Loucy (cell line): Measurements from ENCODE around the gene HOMER1.

Experiments
- H2AFZ ChIP-seq: fragments of 200-600 bp; sonication (generic); 2 replicates; pipeline ENCODE4 v1.6.0; 2016; ENCODE audit warnings: antibody characterized with exemption, mild to moderate bottlenecking, low read length, moderate library complexity
- H3F3A ChIP-seq: fragments of 200-600 bp; 2 replicates; pipeline ENCODE4 v1.6.0; 2016; ENCODE audit warnings: antibody characterized with exemption, low read depth, mild to moderate bottlenecking
- H3K27me3 ChIP-seq: fragments of 200-600 bp; sonication (generic); 2 replicates; pipeline ENCODE4 v1.6.1; 2014; ENCODE audit warnings: low read length, mild to moderate bottlenecking; ENCODE audit not compliant: insufficient read depth, poor library complexity, severe bottlenecking
- H3K36me3 ChIP-seq: fragments of 200-600 bp; sonication (generic); 2 replicates; pipeline ENCODE4 v1.6.1; 2016; ENCODE audit warnings: low read length; ENCODE audit not compliant: insufficient read depth
- H3K4me1 ChIP-seq: fragments of 200-600 bp; sonication (generic); 2 replicates; pipeline ENCODE4 v1.5.1; 2014; ENCODE audit warnings: low read length, mild to moderate bottlenecking; ENCODE audit not compliant: insufficient read depth, poor library complexity, severe bottlenecking
- H3K4me2 ChIP-seq: fragments of 200-600 bp; sonication (generic); 2 replicates; pipeline ENCODE4 v1.6.0; 2014; ENCODE audit warnings: antibody characterized with exemption, low read length, low read depth, mild to moderate bottlenecking; ENCODE audit not compliant: poor library complexity, severe bottlenecking
- H3K4me3 ChIP-seq: fragments of 200-600 bp; sonication (generic); 2 replicates; pipeline ENCODE4 v1.5.1; 2014; ENCODE audit warnings: low read length, mild to moderate bottlenecking, mixed read lengths; ENCODE audit not compliant: poor library complexity, severe bottlenecking
- H3K79me2 ChIP-seq: fragments of 200-600 bp; sonication (generic); 2 replicates; pipeline ENCODE4 v1.6.1; 2014; ENCODE audit warnings: low read length; ENCODE audit not compliant: insufficient read depth
- H3K9ac ChIP-seq: fragments of 200-600 bp; sonication (generic); 2 replicates; pipeline ENCODE4 v1.6.0; 2014; ENCODE audit warnings: mild to moderate bottlenecking, low read depth, low read length, moderate library complexity; ENCODE audit not compliant: poor library complexity, severe bottlenecking
- H3K9me2 ChIP-seq: fragments of 200-600 bp; sonication (generic); replicated peaks from 2 replicates; pipeline ENCODE4 v1.6.1; 2016; ENCODE audit warnings: low read depth, low read length, mixed read lengths
- H3K9me3 ChIP-seq: fragments of 200-600 bp; sonication (generic); 2 replicates; pipeline ENCODE4 v1.6.1; 2014; ENCODE audit warnings: mild to moderate bottlenecking, antibody characterized with exemption, low read length, low read depth; ENCODE audit not compliant: insufficient read depth
- H4K20me1 ChIP-seq: fragments of 200-600 bp; sonication (generic); 2 replicates; pipeline ENCODE4 v1.6.0; 2014; ENCODE audit warnings: antibody characterized with exemption, low read length, mild to moderate bottlenecking; ENCODE audit not compliant: insufficient read depth, poor library complexity, severe bottlenecking
- EZH2phosphoT487 ChIP-seq: fragments of 200-600 bp; IDR thresholded peaks from 2 replicates; pipeline ENCODE4 v1.6.1; 2018; ENCODE audit warnings: antibody characterized with exemption, mild to moderate bottlenecking, moderate library complexity, borderline replicate concordance
- TF ChIP-seq, protein P1 (sequence below): fragments of 200-600 bp; sonication (generic); conservative IDR thresholded peaks from 2 replicates; pipeline ENCODE4 v1.5.1; 2014; ENCODE audit warnings: mild to moderate bottlenecking, antibody characterized with exemption, low read length

Gene HOMER1

DNA sequence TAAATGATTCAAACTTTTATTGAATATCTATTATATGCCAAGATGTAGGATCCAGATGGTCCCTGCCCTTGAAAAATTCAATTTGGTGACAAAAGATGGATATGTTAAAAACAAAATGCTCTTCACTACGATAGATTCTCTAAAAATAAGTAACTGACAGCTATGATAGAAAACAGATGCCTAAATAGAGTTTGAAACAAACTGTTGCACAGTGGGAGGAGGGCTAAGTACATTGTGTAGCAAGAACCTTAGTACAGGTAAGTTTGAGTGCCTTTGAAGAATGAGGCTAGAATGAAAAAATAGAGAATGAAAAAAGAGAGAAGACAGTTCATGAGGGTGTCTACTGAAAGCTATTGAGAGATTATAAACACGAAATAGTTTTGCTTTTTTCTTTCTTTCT, 54.3 kb downstream of the HOMER1 start:
- H3K79me2 ChIP-seq: no peaks in the 10 kb centered on the region
- H3K27me3 ChIP-seq: no peaks in the 10 kb centered on the region

DNA sequence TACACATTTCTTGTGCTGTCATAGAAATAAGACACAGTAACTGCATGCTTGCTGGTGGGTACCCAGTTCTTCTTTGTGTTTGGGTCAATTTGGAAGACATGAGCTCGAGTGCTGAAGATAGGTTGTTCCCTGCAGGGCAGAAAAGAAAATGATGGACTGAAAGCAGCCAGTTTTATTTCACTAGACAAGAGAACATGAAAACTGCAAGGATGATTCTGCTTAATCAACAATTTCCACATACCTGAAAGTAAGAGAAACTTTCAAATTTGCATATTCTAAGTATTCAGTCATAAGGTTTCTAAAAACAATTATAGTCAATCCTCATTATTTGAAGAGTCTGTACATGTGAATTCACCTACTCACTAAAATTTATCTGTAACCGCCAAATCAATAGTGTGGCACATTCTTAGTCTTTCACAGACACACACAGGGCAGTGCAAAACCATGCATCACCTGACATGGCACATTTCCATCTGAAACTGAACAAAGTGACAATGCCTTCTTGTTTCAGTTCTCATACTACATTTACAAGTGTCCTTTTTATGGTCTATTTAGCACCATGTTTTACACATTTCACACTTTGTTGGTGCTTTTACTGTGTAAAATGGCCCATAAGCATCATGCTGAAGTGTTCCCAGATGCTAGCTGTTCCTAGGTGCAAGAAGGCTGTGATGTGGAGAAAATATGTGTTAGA, 56.9 kb downstream of the HOMER1 start:
- H2AFZ ChIP-seq: no peak overlapping the region
- H3K9me3 ChIP-seq: no peaks in the 10 kb centered on the region
- H3K4me1 ChIP-seq: no peaks in the 10 kb centered on the region
- no peaks in the 10 kb centered on the region for H3K27me3 ChIP-seq
- no peaks in the 10 kb centered on the region for H3K9me2 ChIP-seq
- no peak overlapping the region for H3K4me3 ChIP-seq
- no peak for TF ChIP-seq EZH2phosphoT487
- TF ChIP-seq, protein P1, sequence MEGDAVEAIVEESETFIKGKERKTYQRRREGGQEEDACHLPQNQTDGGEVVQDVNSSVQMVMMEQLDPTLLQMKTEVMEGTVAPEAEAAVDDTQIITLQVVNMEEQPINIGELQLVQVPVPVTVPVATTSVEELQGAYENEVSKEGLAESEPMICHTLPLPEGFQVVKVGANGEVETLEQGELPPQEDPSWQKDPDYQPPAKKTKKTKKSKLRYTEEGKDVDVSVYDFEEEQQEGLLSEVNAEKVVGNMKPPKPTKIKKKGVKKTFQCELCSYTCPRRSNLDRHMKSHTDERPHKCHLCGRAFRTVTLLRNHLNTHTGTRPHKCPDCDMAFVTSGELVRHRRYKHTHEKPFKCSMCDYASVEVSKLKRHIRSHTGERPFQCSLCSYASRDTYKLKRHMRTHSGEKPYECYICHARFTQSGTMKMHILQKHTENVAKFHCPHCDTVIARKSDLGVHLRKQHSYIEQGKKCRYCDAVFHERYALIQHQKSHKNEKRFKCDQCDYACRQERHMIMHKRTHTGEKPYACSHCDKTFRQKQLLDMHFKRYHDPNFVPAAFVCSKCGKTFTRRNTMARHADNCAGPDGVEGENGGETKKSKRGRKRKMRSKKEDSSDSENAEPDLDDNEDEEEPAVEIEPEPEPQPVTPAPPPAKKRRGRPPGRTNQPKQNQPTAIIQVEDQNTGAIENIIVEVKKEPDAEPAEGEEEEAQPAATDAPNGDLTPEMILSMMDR: no peak
- H3K4me2 ChIP-seq: no peak overlapping the region
- H3K79me2 ChIP-seq: no peaks in the 10 kb centered on the region
- H3F3A ChIP-seq: no peaks in the 10 kb centered on the region
- H3K9ac ChIP-seq: no peak overlapping the region
- H4K20me1 ChIP-seq: no peaks in the 10 kb centered on the region
- peaks cover 7% of the 10 kb centered on the region; the same call in 1 of the 2 replicates for H3K36me3 ChIP-seq

More for the DNA sequence above, 54.3 kb downstream of the HOMER1 start:
- no peak overlapping the region for H3K4me2 ChIP-seq
- TF ChIP-seq, protein P1: no peak
- no peak for TF ChIP-seq EZH2phosphoT487
- no peak overlapping the region for H2AFZ ChIP-seq
- H3K4me3 ChIP-seq: no peak overlapping the region
- no peaks in the 10 kb centered on the region for H3K4me1 ChIP-seq
- no peaks in the 10 kb centered on the region for H4K20me1 ChIP-seq
- H3F3A ChIP-seq: no peaks in the 10 kb centered on the region
- H3K9ac ChIP-seq: no peak overlapping the region
- no peaks in the 10 kb centered on the region for H3K9me3 ChIP-seq
- no peaks in the 10 kb centered on the region for H3K9me2 ChIP-seq
- H3K36me3 ChIP-seq: peaks cover 7% of the 10 kb centered on the region; the same call in 1 of the 2 replicates

DNA sequence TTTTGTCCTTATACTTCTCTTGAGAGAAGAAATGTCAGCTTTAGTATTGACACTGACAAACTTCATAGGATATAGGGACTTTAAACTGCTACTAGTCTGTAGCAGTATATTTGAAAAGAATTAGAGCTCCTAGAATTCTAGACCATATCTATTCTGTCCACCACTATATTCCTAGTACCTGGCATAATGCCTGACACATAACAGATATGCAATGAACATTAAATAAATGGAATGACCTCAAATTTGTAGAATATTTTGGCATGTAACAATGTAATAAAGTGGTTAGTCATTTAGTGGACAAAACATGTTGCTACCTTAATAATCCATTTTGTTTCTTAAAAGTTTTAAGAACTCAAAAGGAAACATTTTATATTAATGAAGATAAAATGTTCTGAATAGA, 57.5 kb downstream of the HOMER1 start:
- Histone ChIP-seq H3K4me3 (no peak overlapping the region), H3K27me3 (no peaks in the 10 kb centered on the region), H3F3A (no peaks in the 10 kb centered on the region), H3K79me2 (no peaks in the 10 kb centered on the region), H3K9me3 (no peaks in the 10 kb centered on the region), H3K4me1 (no peaks in the 10 kb centered on the region), H3K36me3 (peaks cover 7% of the 10 kb centered on the region; the same call in 1 of the 2 replicates), H2AFZ (no peak overlapping the region), H4K20me1 (no peaks in the 10 kb centered on the region), H3K9me2 (no peaks in the 10 kb centered on the region), H3K4me2 (no peak overlapping the region), H3K9ac (no peak overlapping the region)
- TF ChIP-seq EZH2phosphoT487: no peak
- TF ChIP-seq, protein P1: no peak
